Measurements from ENCODE around the gene SH3PXD2A. TPM values are rescaled to one million over a fixed set of nuclear protein-coding genes. Genes with fewer than 3 reads are reported as not detected.
A peak's percentile ranks its signal among the peaks of the same experiment; 100 is the strongest.

The SH3PXD2A gene
- total and polyA plus RNA-seq, 9 of the 15 experiments (the other 6 are each of a cell fraction or from before 2014, with no cell fraction given): 0.41 to 9.3 (median 2.5) TPM

DNA sequence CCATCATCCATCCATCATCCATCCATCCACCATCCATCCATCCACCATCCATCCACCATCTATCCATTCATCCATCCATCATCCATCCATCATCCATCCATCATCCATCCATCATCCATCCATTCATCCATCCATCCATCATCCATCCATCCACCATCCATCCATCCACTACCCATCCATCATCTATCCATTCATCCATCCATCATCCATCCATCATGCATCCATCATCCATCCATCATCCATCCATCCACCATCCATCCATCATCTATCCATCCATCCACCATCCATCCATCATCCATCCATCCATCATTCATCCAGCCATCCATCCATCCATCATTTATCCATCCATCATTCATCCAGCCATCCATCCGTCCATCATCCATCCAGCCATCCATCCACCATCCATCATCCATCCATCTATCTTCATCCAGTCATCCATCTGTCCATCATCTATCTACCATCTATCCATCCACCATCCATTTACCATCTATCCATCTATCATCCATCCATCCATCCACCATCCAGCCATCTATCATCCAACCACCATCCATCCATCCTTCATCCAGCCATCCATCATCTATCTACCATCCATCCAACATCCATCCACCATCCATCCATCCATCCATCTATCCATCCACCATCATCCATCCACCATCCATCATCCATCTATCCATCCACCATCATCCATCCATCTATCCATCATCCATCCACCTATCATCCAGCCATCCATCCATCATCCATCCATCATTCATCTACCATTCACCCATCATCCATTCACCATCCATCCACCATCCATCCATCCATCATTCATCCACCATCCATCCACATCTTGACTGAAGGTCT lies 153.8 kb downstream of the SH3PXD2A start (continued):
- no peak for TF ChIP-seq SOX6 (IDR thresholded peaks at IDR 0.05)

DNA sequence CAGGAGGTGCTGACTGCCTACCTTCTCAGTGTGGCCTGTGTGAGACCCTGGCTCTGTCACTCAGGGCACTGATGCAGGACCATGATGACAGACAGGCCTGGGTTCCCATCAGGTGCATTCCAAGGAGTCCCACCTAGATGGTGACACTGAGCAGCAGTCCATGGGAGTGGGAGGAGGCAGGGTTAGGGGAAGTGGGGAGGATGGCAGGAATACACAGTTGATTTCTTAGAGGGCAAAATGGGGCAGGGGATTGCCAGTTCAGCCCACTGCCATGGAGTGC lies 155.0 kb downstream of the SH3PXD2A start:
- Histone ChIP-seq H3K9ac (ENCODE audit: insufficient read depth in 1 of 2, low read depth in 2 of 2, low read length in 2 of 2) (peak overlapping the region in 1 of 2 experiments; percentile 52; a peak in 1 of 4 replicates), H3K36me3 (ENCODE audit: control insufficient read depth, insufficient read depth, low read length) (no peaks in the 10 kb centered on the region), H3K27ac (ENCODE audit: extremely low read depth, low read depth, low read length) (no peak overlapping the region), H3K4me1 (replicated peaks in 1 of 2; ENCODE audit: control insufficient read depth in 2 of 2, insufficient read depth in 2 of 2, low read length in 2 of 2) (peaks cover 12 to 21% of the 10 kb centered on the region in 2 experiments), H2AFZ (ENCODE audit: low read depth, low read length) (no peak overlapping the region), H3K4me2 (ENCODE audit: insufficient read depth, low read length) (no peak overlapping the region), H3K4me3 (no peak overlapping the region), H3K27me3 (ENCODE audit: control insufficient read depth in 2 of 2, insufficient read depth in 2 of 2, low read length in 2 of 2) (no peaks in the 10 kb centered on the region), H3K79me2 (ENCODE audit: control insufficient read depth, insufficient read depth, low read length) (no peaks in the 10 kb centered on the region), H4K20me1 (replicated peaks; ENCODE audit: control insufficient read depth, insufficient read depth, low read length) (no peaks in the 10 kb centered on the region), H3K9me3 (replicated peaks; ENCODE audit: control insufficient read depth, insufficient read depth, low read depth, low read length) (no peaks in the 10 kb centered on the region), H3K9me1 (ENCODE audit: control insufficient read depth, insufficient read depth, low read length) (no peaks in the 10 kb centered on the region)
- in situ Hi-C loops (cut with MboI): no loop called here
- FAIRE-seq: no peak
- BruUV-seq (replicated peaks): no TSS peak
- no peak for DNase-seq (ENCODE audit: extremely low read depth in 1 of 4, low spot score in 3 of 4)
- TF ChIP-seq CBX8 (IDR thresholded peaks at IDR 0.05; ENCODE audit: borderline replicate concordance, extremely low read depth, low read depth, low read length, poor library complexity, severe bottlenecking) (no peak), EP300 (IDR thresholded peaks at IDR 0.05; ENCODE audit: low read length) (no peak), ZNF124 (CRISPR knock-in tag; IDR thresholded peaks at IDR 0.05) (no peak), NUFIP1 (IDR thresholded peaks at IDR 0.05; ENCODE audit: partially characterized antibody) (no peak)
- TF ChIP-seq, protein P1, sequence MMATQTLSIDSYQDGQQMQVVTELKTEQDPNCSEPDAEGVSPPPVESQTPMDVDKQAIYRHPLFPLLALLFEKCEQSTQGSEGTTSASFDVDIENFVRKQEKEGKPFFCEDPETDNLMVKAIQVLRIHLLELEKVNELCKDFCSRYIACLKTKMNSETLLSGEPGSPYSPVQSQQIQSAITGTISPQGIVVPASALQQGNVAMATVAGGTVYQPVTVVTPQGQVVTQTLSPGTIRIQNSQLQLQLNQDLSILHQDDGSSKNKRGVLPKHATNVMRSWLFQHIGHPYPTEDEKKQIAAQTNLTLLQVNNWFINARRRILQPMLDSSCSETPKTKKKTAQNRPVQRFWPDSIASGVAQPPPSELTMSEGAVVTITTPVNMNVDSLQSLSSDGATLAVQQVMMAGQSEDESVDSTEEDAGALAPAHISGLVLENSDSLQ (IDR thresholded peaks at IDR 0.05): peak; percentile 21; the same call in 1 of the 2 replicates
- TF ChIP-seq, protein P2, sequence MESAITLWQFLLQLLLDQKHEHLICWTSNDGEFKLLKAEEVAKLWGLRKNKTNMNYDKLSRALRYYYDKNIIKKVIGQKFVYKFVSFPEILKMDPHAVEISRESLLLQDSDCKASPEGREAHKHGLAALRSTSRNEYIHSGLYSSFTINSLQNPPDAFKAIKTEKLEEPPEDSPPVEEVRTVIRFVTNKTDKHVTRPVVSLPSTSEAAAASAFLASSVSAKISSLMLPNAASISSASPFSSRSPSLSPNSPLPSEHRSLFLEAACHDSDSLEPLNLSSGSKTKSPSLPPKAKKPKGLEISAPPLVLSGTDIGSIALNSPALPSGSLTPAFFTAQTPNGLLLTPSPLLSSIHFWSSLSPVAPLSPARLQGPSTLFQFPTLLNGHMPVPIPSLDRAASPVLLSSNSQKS (CRISPR knock-in tag; IDR thresholded peaks at IDR 0.05): no peak
- no peak for ATAC-seq
- ChIA-PET POLR2A (interaction anchor here (0.7 kb wide), 1 partner anchor 28 kb away, joined by 3 read pairs; no protein-coding TSS in a partner anchor), CTCF (ENCODE audit: low intra/inter-chr PET ratio) (no interaction called here)
- intact Hi-C loops (cut with micrococcal nuclease): no loop called here

Measured in K562 (cell line).